Activated CD4-positive, alpha-beta T cell treated with anti-CD3 and anti-CD28 coated beads, Interleukin-2, Interleukin-6, amounts not matched to agents 100 ng/mL and 50 ng/mL, durations not matched to agents 16 hours and 8 hours (primary cell): Measurements from ENCODE around the gene NAV2.

Source experiments
- DNase-seq: peaks from one replicate; pipeline ENCODE4 v3.0.0-alpha.2; 2020

Gene NAV2

DNA sequence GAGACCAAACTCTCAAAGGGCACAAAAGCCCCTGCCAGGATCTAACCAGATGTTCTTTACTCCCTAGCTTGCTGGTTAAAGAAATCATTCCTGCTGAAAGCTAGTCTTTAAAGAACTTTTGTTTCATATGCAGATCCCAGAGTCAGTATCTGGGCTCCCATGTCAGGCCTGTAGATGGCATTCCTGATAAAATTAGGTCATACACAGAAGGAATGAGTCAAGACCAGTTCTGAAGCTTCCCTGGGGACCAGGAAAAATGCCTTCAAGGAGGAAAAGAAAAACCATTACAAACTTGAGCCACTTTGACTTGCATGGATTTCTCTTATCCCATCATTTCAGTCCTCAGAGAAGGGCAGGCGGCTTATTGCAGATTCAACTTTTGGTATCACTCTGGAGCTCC is 441.7 kb downstream of the NAV2 start:
- no peak for DNase-seq

DNA sequence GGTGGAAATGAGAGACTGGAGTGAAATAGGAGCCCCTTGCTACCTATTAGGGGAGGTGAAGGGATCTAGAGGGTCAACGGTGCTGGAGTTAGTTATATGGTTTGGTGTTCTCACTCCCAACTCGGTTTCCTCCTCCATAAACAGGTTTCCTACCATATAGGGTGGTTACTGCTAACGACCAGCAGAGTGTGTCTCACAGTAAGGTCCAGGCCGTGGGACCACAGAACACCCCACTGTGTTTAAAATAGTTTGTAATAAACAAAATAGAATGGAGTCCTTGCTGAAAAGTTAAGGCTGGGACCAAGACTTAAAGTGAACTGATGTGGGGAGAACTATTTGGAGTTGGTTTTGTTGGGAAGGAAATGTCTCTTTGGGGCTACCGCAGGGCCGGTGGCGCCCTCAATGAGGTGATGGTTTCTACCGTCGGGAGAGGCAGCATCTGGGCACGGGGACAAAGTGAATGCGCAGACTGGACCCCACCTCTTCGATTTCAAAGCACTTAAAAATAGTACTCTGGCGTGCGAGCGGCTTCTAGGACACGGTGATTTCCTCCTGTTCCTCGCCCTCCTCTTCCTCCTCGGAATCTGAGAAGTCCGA is 443.1 kb downstream of the NAV2 start:
- no peak for DNase-seq

DNA sequence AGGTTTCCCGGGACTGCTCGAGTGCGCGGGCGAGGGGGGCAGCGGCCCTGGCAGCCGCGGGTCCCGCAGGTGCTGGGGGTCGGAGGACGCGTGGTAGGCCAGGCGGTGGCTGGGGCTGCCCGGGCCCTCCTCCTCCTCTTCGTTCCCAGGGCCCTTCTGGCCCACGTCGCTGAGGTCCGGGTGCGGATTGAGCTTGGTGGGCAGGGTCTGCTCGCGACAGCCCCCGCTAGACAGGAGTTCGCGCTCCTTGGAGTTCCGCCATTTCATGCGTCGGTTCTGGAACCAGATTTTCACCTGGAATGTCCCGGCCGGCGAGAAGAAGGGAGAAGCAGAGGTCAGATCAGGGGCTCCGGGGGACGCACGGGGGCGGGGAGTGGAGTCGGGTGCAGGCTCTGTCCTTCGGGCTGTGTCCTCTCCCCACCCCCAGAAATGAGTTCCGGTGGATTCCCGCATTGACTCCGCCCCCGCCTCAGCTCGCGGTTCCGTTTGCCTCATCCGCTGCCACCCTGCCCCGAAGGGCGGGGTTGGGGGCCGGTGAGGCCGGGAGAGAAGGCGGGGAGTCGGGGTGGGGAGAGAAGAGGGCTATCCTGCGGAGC is 443.7 kb downstream of the NAV2 start:
- DNase-seq, result peak; percentile 49

DNA sequence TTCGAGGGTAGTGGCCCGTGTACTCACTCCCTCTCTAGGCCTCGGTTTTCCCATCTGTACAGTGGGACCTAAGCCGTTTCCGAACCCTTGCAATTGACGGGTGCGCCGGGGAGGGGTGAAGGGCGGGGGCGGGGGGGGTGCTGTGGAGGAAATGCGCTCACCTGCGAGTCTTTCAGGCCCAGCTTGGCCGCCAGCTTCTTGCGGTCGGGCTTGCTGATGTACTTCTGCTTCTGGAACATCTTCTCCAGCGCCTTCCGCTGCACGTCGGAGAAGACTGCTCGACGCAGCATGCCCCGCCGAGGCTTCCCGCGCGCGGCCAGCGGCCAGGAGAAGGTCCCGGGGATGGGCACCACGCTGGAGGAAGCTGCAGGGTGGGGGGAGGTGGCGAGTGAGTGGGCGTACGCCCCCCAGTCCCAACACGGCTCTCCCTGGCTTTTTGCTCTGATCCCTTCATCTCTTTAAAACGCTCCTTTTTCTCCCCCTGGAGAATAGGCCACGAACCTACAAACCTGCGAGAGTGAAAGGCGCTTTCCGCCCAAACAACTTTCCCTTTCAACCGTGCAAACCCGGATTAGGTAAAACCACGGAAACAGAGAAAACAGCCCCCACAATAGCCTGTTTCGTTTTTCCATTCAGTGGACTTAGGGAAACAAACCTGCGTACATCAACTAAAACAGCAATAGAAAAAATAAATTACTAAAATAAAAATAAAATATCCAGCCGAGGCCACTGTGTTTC is 444.4 kb downstream of the NAV2 start:
- peak; percentile 13 for DNase-seq

DNA sequence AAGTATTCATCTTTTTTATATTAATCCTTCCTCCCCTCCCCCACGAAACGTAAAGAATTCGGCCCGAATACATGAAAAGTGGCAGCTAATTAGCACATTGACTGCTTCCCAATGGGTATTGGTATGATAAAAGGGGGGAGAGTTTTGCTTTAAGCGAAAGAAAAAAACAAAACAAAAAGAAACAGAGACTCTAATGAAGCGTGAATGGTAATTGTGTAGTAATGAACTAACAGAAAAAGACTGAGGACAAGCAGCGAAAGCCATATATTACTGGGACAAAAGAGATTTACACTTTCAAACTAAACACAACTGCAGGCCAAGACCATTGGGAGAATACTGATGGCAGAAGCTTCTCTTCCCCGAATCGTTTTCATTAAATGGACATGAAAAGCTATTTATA is 445.1 kb downstream of the NAV2 start:
- no peak for DNase-seq

DNA sequence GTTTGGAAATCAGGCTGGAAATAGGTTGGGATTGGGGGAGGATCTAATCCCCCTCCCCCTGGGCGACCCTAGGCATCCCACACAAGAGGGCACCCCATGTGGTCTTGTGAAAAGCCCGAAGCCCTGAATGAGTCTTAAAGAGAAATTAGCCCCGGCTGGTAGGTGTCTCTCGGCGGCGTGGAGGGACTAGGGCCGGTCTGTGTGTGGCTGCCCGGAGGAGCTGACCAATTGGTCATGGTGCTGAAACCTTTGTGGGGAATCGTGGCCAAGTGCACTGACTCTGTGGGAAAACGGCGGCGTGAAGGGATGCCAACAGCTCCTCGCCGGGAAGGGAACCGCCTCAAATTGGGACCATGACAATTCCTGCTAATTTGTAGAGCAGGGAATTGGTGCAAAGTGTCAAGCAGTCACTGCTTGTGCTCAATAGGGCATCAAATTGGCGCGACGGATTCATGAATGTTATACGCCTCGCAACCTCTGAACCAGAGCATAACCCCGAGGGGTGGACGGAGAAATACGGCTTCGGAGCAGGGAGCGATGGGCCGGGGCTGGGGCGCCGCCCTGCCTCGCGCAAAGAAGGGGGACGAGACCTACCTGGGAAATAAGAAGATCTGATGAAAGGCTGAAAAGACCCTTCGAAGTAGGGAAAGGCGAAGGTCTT is 446.1 kb downstream of the NAV2 start:
- no peak for DNase-seq

DNA sequence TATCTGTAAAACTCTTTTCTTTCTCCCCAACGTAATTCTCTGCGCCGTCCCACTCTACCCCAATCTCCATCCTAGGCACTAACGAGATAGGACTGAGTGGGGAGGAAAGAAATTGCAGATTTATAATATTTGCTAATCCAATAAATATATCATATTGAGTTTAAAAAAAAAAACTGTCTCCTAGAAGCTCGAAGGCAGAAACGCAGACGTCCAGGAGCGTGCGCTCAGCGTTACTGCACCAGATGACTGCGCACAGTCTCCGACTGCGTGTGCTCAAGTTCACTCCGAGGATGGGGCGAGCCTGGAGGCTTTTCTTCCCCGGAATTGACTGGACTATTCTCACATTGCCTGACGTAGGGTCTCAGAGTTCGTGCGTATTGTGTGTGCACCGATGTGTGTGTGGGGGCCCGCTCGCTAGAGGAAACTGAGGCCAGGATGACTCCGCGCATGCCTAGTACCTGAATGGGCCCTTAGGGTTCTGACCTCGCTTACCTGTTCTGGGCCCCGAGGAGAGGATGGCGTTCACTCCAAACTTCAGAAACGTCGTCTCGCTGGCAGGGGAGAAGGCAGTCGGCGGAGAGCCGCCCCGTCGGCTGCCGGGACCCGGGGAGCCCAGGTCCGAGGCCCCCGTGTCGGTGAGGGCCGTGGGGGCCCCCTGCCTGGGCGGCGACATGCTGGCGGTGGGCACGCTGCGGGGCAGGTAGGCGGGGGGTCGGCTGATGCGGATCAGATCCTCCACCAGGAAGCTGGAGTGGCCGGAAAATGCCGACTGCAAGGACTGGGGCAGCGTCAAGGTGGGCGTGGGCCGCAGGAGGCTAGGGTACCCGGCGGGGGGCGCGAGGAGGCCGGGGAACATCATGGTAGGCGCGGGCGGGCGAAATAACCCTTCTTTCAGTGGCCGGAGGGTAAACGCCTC is 447.1 kb downstream of the NAV2 start:
- DNase-seq, result no peak

DNA sequence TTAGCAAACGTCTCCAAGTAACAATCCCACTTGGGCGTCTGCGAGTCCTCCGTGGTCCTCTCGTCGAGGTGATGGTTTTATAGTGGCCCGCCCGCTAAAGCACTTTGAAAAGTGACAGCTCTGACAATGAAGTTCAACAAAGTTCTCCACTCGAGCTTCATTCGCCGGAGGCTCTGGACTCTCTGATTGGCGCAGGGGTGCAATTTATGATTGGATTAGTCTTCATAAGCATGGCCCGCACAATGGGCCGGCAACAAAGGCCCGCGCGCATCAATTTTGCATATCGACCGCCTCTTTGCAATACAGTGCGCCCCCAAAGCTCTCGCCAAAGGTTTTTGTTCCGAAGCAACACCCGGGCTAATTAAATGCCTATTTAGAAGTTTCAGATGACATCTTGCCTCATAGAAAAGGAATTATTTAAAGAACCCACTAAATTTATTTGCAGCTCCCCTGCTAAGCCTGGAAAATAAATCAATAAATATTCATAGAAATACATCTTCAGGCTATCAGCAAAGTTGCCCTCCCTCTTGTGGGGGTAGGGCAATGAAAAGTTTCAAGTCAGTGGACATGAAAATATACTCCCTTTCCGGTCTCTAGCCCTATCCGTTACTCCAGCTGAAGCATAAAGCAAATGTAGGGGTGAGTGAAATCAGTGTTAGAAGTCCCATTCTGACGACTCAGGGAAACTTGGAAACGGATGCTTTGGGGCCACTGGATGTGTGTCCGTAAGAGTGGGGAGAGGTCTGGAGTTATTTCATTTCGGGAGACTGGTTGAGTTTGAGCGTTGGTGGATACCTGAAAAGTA is 448.0 kb downstream of the NAV2 start, which contains the start of gene DBX1:
Gene DBX1, minus strand, starts transcription at position 51 of the 805 bp plus-strand sequence. CDS start 151 bp downstream, outside the sequence.
- DNase-seq, result no peak

DNA sequence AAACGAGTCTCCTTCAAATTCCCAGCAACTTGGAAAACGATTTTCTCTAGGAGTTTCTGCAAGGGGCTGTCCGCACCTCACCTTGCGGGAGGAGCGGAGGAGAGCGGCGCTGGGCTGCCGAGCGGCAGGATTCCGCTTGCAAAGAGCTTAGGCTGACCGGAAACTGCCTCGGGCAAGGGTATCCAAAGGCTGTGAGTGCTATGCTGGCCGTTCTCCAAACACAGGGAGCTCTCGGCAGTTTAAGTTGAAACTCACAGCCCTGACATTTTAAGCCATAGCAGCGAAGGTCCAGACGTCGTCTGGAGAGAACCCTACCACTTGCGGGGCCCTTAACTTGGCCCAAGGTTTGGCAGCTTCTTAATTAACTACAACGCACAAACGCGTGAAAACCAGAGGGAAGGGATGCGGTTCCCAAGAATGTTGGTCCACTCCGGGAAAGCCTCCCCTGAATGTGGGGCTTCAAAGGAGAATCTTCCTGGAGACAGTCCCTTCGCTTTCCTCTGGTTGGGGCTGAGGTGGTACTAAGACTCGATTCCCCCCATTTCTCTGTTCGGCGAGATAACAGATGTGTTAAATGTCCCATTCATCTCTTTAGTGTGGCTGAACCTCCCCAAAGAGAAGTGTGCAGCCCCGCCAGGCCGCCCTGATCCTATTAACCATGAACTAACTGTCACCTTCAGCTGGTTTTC is 448.7 kb downstream of the NAV2 start:
- DNase-seq, result no peak

DNA sequence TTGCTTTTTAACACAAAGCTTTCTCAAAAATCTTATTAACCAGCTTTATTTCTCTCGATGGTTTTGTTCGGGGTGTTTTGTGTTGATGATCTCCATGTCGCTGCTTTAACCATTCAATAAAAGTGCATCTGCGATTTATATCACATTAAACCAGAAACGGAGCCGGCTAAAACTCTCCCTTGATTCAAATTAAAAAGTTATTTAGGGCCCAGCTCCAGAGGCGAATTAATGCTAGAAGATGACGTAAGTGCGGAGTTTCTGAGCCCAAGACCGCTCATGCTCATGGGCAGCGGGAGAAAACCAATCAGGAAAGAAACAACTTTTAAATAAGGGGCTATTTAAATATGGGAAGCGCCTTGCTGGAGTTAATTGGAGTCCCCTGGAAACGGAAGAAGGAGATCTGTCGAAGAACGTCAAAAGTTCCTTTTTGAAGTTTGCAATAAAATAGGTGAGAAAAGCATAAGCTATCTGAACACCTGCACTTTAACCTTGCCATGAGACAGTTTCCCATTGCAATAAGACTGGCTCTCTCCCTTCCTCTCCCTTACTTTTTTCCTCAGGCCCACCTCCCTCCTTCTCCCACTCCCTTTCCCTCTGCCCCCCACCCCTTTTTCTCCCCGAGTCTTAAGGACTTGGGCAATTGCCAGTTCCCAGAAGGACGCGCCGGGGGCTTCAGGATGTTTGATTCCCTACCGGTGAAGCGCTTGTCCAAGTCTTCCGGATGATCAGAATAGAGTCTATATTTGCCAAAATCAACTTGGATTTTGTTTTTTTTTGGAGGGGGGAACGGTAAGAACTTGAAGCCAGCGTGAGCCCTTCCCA is 449.5 kb downstream of the NAV2 start:
- no peak for DNase-seq

DNA sequence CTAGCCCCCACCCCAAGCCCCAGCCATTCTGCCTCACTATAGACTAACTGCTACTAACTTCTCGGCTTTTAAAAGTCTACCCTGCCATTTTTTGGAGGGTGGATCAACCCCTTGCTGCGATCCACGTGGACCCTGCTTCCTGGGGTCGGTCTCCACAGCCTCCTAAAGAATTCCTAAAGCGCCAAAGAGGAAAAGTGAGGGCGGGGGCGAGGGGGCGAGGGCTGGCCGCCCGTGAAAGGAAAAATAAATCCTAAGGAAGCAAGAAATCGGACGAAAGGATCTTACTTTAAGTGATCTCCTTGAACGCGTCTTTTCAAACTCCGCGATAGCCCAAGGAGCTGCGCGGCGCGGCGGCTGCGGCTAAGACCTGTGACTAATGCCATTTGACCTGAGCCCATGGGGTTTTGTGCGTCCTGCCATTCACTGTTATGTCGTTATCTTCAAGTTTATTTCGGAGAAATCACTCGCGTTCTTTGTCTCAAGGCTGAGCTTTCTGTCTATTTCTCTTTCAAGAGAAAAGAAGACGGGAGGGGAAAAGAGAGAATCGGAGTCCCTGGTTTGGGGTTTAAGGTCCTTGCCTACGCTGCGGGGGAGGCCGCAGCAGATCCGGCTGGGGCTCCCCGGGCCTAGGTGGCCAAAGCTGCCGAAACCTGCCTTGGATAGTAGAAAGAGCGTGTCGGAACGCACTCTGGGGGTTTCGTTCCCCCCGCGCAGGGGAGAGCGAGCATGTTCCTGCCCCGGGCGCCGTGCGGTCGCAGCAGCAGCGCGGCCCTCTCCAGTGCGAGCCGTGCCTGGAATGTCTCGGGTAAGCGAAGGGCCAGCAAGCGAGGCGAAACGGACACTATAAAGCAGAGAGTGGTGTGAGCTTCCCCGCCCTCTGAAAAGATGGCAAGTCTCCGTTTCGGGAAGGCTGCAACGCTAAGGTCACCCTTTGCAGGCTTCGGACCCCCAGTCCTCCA is 450.5 kb downstream of the NAV2 start:
- DNase-seq, result no peak

DNA sequence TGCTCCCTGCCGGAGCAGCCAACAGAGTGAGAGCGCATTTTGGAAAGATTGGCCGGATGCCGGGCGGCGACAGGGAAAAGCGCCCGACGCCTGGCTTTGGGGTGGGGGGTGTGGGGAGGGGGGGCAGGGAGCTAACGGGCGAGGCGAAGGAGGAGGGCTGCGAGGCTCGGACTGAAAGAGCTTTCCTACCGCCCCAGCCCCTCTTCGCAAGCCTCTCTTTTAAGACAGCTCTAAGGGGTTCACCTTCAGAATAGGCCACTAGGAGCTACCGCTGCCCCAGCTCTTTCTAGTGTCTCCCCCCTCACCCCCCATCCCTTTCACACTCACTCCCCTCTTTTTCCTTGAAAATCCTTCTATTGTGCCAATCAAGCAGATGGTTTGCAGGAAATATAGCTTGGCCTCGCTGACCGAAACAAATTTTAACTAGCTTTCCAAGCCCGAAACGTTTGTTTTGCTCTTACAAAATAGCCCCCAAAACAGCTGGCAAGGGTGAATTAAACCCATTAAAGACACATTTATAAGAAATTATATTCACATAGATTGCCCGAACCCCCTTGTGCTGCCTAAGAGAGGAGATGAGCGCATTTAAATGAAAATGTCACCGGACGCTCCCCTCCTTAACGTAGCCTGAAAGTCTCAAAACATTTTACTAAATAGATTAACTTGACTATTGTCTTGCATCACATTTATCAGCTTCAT is 451.3 kb downstream of the NAV2 start:
- no peak for DNase-seq
